OCI-LY7 (cell line): ENCODE data around the gene PRR12. TPM values are rescaled to one million over a fixed set of nuclear protein-coding genes. Genes with fewer than 3 reads are reported as not detected.

Experiments
- BruUV-seq: library from RNA; stranded (reverse); fragments of 400-500 nt; replicated peaks from 2 replicates; lab custom pipeline; 2021; lab: Mats Ljungman, UMichigan
- CTCF ChIA-PET: fragments of 300-600 bp; sonication (Branson Sonifier 250); formaldehyde crosslinking; loops from one replicate; lab custom pipeline; 2022; ENCODE audit warnings: antibody characterized with exemption; ENCODE audit not compliant: unreplicated experiment; lab: Charles Lee
- POLR2A ChIA-PET: fragments of 300-600 bp; sonication (Branson Sonifier 250); formaldehyde crosslinking; loops from one replicate; lab custom pipeline; 2022; ENCODE audit warnings: antibody characterized with exemption; lab: Charles Lee
- DNase-seq: peaks from one replicate; pipeline ENCODE4 v3.0.0-alpha.2; 2015; ENCODE audit warnings: low spot score
- H2AFZ ChIP-seq: fragments of 200-600 bp; sonication (generic), shearing (Covaris generic); 2 replicates; pipeline ENCODE4 v1.6.1; 2014; ENCODE audit warnings: mild to moderate bottlenecking, antibody characterized with exemption, low read length, moderate library complexity
- H3K27ac ChIP-seq: fragments of 200-600 bp; sonication (generic); 2 replicates; pipeline ENCODE4 v1.5.1; 2014; ENCODE audit warnings: mixed run types, low read depth, mild to moderate bottlenecking, moderate library complexity, low read length, inconsistent platforms; ENCODE audit not compliant: poor library complexity, severe bottlenecking
- H3K36me3 ChIP-seq: fragments of 200-600 bp; sonication (generic); 2 replicates; pipeline ENCODE4 v1.6.1; 2014; ENCODE audit warnings: mild to moderate bottlenecking, antibody characterized with exemption, low read length, moderate library complexity, mixed read lengths; ENCODE audit not compliant: insufficient read depth
- H3K4me1 ChIP-seq: fragments of 200-600 bp; sonication (generic); 2 replicates; pipeline ENCODE4 v1.5.1; 2014; ENCODE audit warnings: mild to moderate bottlenecking, low read length; ENCODE audit not compliant: insufficient read depth, poor library complexity, severe bottlenecking
- H3K4me2 ChIP-seq: fragments of 200-600 bp; sonication (generic); 2 replicates; pipeline ENCODE4 v1.6.1; 2014; ENCODE audit warnings: mild to moderate bottlenecking, low read length
- H3K4me3 ChIP-seq: fragments of 200-600 bp; sonication (generic); 2 replicates; pipeline ENCODE4 v1.5.1; 2014; ENCODE audit warnings: mild to moderate bottlenecking, low read depth, low read length; ENCODE audit not compliant: poor library complexity, severe bottlenecking
- H3K79me2 ChIP-seq: fragments of 200-600 bp; sonication (generic); 2 replicates; pipeline ENCODE4 v1.6.1; 2016; ENCODE audit warnings: low read depth, mild to moderate bottlenecking, low read length, moderate library complexity, mixed read lengths; ENCODE audit not compliant: insufficient read depth
- H3K9me2 ChIP-seq: fragments of 200-600 bp; sonication (generic); 2 replicates; pipeline ENCODE4 v1.6.1; 2016; ENCODE audit warnings: mild to moderate bottlenecking, low read length, mixed read lengths; ENCODE audit not compliant: insufficient read depth
- H3K9me3 ChIP-seq: fragments of 200-600 bp; sonication (generic); 2 replicates; pipeline ENCODE4 v1.6.1; 2014; ENCODE audit warnings: mild to moderate bottlenecking, mixed run types, low read length, mixed read lengths
- H4K20me1 ChIP-seq: fragments of 200-600 bp; sonication (generic); 2 replicates; pipeline ENCODE4 v1.6.1; 2014; ENCODE audit warnings: mild to moderate bottlenecking, antibody characterized with exemption, low read length, moderate library complexity, mixed read lengths; ENCODE audit not compliant: insufficient read depth
- CTCF ChIP-seq: fragments of 200-600 bp; sonication (generic); conservative IDR thresholded peaks from 2 replicates; pipeline ENCODE4 v1.5.1; 2014; ENCODE audit warnings: mild to moderate bottlenecking, antibody characterized with exemption, low read length, moderate library complexity, mixed read lengths
- EZH2phosphoT487 ChIP-seq: fragments of 200-600 bp; sonication (generic); IDR thresholded peaks from 2 replicates; pipeline ENCODE4 v1.6.1; 2018; ENCODE audit warnings: low read depth, borderline replicate concordance, mild to moderate bottlenecking, mixed run types, antibody characterized with exemption, low read length, moderate library complexity, mixed read lengths
- intact Hi-C: fragments of 100-400 bp; cut with micrococcal nuclease; formaldehyde crosslinking; loops from one replicate; pipeline ENCODE4 v1.10.0; 2022; ENCODE audit not compliant: unreplicated experiment
- total RNA-seq, 2 experiments: library from RNA; depleted of rRNA in 1 of 2; stranded (reverse); fragments of >200 nt in 1 of 2; shearing (Covaris generic) in 1 of 2; gene quantifications; 2 replicates each; pipeline ENCODE4 v1.2.3, GENCODE V29; 2014 to 2022

The PRR12 gene
- total RNA-seq, 2 experiments from 2014 or later = 6.5 to 32.8 TPM

GRCh38 chr19:49574206-49574755 lies 16.7 kb upstream of the PRR12 start:
- H4K20me1 ChIP-seq = no peaks in the 10 kb centered on the region

GRCh38 chr19:49579193-49579592 lies 11.8 kb upstream of the PRR12 start:
- ChIA-PET CTCF (no interaction called here), POLR2A (interaction anchor here (0.9 to 2.1 kb wide), 4 partner anchors 11 to 18 kb away, joined by 3 to 9 read pairs (median 4); partner anchors contain the start of gene PRR12)
- TF ChIP-seq EZH2phosphoT487 (no peak), CTCF (no peak)
- peak overlapping the region; percentile 89 for H3K4me3 ChIP-seq
- DNase-seq = no peak
- H3K9me2 ChIP-seq = no peaks in the 10 kb centered on the region
- BruUV-seq = no TSS peak
- peak overlapping the region; percentile 84 for H3K4me2 ChIP-seq
- H3K9me3 ChIP-seq = no peaks in the 10 kb centered on the region
- no peaks in the 10 kb centered on the region for H4K20me1 ChIP-seq
- peaks cover 14% of the 10 kb centered on the region; the same call in 1 of the 2 replicates for H3K36me3 ChIP-seq
- peaks cover 18% of the 10 kb centered on the region for H3K4me1 ChIP-seq
- H3K79me2 ChIP-seq = peaks cover 22% of the 10 kb centered on the region
- H3K27ac ChIP-seq = no peak overlapping the region
- intact Hi-C loops = no loop called here
- H2AFZ ChIP-seq = no peak overlapping the region

More at GRCh38 chr19:49574206-49574755, 16.7 kb upstream of the PRR12 start:
- Histone ChIP-seq H2AFZ (no peak overlapping the region), H3K36me3 (peaks cover 16% of the 10 kb centered on the region; the same call in 1 of the 2 replicates), H3K79me2 (peaks cover 13% of the 10 kb centered on the region), H3K9me2 (no peaks in the 10 kb centered on the region), H3K27ac (no peak overlapping the region), H3K4me3 (no peak overlapping the region), H3K4me2 (no peak overlapping the region), H3K9me3 (no peaks in the 10 kb centered on the region), H3K4me1 (peaks cover 20% of the 10 kb centered on the region)
- no TSS peak for BruUV-seq
- POLR2A ChIA-PET = interaction anchor here (0.6 kb wide), 1 partner anchor 101 kb away, joined by 3 read pairs; no protein-coding TSS in a partner anchor
- DNase-seq = no peak
- CTCF ChIA-PET = no interaction called here
- intact Hi-C loops = no loop called here
- no peak for TF ChIP-seq CTCF
- no peak for TF ChIP-seq EZH2phosphoT487

GRCh38 chr19:49579947-49580263 lies 11.1 kb upstream of the PRR12 start:
- CTCF ChIA-PET = no interaction called here
- peaks cover 11% of the 10 kb centered on the region; the same call in 1 of the 2 replicates for H3K36me3 ChIP-seq
- TF ChIP-seq CTCF (no peak), EZH2phosphoT487 (no peak)
- H2AFZ ChIP-seq = peak overlapping the region; percentile 6; the same call in 1 of the 2 replicates
- H3K9me3 ChIP-seq = no peaks in the 10 kb centered on the region
- POLR2A ChIA-PET = interaction anchor here (0.9 to 2.1 kb wide), 7 partner anchors 11 to 80 kb away, joined by 3 to 9 read pairs (median 3); partner anchors contain the start of gene PRR12
- no peaks in the 10 kb centered on the region for H3K9me2 ChIP-seq
- H3K4me2 ChIP-seq = peak overlapping the region; percentile 84
- intact Hi-C loops = no loop called here
- peak overlapping the region; percentile 89 for H3K4me3 ChIP-seq
- peak; percentile 16 for DNase-seq
- H3K27ac ChIP-seq = peak overlapping the region; percentile 40
- BruUV-seq = no TSS peak
- H3K79me2 ChIP-seq = peaks cover 22% of the 10 kb centered on the region
- no peaks in the 10 kb centered on the region for H4K20me1 ChIP-seq
- peaks cover 18% of the 10 kb centered on the region for H3K4me1 ChIP-seq
